HG03139 (cell line): ENCODE data around the gene ANKRD17.
"Not testable (repeated sequence)": the region's sequence is repeated elsewhere in the genome, so short reads cannot be mapped to it uniquely, and the experiment has no call there.

Experiments used
- ATAC-seq: cut with Tn5 transposase; IDR thresholded peaks from one replicate; pipeline ENCODE4 v1.9.1; 2021; ENCODE audit not compliant: unreplicated experiment

ANKRD17 gene

DNA sequence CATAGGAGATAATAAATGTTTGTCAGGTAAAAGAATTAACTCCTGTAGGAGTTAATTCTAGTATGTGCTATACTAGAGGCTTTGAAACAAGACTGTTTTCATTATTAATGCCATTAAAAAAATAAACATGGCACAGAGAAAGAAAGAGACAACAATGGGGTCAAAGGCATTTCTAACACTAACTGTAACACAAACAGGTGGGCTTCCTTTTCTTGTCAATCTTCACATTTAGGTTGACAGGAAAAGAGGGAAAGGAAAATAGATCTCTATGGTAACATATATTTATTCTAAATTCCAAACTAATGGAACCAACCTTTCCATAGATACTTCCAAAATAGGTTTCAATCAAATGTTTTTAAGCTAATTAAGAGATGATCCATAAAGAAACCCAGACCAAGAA, 9.8 kb downstream of the ANKRD17 start:
- ATAC-seq, result no peak

DNA sequence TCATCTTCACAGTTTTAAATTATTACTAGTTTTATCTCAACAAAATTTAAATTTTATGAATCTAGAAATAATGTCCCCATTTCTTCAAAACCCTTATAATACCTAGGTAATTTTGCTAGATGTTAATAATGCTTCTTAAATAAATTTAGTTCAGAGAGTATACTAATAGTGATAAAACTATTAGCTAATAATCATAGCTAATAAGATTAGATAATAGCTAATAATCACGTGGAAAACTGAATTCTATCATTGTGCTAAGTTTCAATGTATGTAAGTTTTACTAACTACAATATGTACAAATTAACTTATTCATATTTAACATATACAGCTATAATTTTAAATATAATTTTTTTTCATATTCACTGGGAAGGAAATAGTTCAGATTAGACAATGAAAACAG, 10.2 kb downstream of the ANKRD17 start:
- no peak for ATAC-seq

DNA sequence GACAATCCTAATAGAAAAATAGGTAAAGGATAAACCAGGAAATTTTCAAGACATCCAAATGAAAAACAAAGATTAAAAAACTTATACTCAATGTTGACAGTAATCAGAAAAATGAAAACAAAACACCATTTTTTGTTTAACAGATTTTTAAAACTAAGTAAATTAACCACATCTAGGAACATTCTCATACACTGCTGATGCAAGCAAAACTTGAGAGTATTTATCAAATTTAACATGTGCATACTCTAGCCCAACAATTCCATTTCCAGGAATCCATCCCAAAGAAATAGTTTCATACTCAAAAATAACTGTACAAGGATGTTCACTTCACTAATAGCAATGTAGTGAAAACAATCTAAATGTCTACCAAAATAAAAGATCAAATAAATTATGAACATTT, 11.5 kb downstream of the ANKRD17 start:
- no peak for ATAC-seq

DNA sequence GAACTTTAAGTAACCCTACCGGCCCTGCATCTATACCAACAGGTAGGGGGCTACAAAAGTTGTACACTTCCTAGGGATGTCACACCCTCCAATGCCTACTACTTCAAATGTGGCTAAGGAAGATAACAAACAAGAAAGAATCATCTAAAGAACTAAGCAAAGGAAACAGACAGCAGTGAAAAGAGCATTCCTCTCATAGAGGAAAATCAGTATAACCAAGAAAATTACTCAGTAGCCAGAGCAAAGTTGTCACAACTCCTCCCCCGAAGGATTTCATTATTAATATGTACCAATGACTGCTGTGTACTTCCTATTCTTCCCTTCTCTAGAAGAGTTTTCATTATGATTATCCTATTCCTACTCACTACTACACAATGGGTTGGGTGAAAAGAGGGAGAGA, 12.6 kb downstream of the ANKRD17 start:
- ATAC-seq, result no peak

DNA sequence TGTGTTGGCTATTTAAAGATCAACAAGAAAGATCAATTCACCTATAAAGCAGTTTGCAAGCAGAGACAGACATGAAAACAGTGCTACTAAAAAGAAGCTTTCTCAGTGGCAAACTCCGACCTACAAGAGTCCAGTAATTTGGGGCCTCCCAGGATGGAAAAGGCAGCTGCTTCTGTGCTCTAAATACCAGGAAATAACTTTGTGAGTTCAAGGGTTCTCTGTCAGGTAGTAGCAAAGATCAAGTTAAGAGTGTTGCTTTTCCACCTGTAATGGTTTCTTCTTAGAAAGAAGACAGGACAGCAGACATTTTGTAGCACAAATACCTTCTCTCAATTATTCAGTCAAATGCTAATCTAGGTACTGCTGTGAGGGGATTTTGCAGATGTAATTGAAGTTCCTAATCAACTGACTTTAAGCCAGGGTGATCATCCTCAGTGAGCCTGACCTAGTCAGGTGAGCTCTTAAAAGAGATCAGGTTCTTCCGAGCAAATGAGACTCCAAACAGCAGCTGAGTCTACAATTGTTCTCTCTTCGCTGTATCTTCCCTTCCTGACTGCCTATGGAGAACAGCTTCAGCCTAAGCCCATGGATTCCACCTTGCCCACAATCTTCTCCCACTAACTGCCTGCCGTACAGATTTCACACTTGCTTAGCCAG, 13.5 kb downstream of the ANKRD17 start:
- no peak for ATAC-seq

DNA sequence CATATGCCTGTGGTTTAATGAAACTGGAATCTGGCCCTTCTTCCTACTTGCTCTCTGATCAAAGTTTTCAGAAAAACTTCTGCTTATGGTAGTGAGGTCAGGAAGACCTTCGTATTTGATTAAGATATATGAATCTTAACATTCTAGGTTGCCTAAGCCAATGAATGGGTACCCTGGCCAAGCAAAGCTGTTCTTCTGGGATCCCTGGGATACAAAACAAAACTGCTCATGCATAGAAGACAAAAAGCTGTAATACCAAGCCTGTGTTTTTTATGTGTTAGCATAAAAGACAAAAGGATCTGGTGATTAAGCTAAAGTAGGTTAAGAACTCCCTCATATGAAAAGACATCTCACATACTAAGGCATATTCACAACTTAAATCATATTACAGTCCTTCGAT, 21.6 kb downstream of the ANKRD17 start:
- no peak for ATAC-seq

DNA sequence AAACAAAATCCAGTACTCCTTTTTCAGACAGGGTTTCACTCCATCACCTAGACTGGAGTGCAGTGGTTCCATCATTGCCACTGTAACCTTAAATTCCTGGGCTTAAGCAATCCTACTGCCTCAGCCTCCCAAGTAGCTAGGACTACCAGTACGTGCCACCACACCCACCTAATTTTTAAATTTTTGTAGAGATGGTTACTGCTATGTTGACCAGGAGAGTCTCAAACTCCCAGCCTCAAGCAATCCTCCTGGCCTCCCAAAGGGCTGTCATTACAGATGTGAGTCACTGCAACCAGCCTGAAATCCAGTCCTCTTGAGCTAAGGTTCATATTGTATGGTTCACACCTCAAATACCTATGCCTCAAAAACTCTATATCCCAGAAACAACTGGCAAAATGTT, 22.4 kb downstream of the ANKRD17 start:
- ATAC-seq, result no peak

DNA sequence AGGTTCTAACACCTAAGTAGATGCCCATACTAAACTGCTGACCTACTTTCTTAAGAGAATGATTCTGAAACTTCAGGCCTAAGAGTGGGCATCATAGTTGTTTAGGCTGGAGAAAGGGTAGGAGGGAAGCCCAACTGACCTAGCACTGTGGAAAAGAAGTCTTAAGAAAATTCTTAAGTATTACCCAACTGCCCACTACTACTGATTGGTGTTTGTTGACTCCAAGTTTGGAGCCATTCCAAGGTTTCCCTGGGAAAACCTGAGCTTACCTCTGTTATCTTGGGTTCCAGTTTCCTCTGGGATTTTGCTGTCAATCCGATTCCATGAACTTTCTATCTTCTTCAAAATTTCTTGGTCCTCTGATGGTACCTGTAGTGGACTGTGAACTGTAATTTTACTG, 23.9 kb downstream of the ANKRD17 start:
- ATAC-seq, result no peak

DNA sequence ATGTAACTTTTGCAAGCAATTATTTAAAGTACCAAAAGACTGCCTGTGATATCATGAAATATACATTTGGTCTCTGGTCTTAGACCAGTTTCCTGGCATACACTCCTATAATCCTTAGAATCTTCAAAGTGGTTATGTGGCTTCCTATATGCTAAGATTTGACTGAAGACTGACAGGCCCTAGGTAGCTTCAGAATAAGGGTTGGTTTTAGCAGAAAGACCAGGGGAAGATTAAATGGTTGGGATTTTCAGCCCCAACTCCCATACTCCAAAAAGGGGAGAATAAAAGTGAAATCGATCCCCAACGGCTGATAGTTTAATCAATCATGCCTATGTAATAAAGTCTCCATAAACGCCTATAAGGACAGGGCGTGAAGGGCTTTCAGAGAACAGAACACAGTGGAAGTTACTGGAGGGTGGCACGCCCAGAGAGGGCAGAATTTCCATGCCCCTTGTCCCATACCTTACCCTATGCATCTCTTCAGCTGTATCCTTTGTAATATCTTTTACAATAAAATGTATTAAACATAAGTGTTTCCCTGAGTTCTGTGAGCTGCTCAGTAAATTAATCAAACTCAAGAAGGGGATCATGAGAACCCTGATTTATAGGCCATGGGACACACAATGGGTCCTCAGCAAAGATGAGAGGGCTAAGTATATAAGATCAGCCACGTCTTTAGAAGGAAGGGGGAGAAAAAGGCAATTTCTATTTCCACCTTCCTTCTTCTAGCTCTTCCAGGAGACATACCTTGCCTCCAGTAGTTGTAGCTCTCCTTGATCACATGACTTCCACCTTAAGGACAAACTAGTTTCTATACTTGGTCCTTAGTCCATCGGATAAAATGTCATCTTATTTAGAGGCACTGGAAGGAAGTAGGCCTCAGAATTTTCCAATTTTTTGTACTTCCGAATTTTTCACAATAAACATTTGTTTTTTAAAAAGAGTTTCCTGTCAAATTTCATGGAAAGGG, 26.8 kb downstream of the ANKRD17 start:
- ATAC-seq, result no peak

DNA sequence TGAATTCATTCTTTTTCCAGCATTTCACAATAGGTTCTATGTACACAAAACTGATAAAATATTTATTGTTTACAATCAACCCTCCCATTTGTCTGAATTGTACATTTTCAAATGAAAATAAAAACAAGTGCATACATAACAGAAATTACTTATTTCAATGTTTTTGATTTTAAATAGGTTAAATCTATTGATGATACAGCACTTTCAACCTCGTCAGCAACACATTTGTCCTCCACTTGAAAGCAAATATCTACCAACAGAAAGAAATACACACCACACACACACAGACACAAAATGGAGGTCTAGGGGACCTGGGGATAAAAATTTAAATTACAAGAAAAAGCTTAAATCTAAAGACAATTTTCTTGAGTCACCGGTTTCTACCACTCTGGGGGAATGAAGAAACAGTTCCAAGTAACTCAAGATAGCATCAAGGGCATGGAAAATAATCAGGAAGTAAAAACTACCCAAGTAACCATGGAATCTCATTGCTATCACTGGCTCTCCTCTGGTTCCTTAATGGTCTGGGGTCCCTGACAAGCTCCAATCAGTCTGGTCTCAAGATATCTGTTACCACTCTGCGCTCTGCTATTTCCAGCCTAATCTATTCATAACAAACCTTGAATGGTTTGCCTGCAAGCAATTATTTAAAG, 27.6 kb downstream of the ANKRD17 start:
- no peak for ATAC-seq

DNA sequence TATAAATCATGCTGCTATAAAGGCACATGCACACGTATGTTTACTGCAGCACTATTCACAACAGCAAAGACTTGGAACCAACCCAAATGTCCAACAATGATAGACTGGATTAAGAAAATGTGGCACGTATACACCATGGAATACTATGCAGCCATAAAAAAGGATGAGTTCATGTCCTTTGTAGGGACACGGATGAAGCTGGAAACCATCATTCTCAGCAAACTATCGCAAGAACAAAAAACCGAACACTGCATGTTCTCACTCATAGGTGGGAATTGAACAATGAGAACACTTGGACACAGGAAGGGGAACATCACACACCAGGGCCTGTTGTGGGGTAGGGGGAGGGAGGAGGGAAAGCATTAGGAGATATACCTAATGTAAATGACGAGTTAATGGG, 29.8 kb downstream of the ANKRD17 start:
- not testable (repeated sequence) for ATAC-seq

DNA sequence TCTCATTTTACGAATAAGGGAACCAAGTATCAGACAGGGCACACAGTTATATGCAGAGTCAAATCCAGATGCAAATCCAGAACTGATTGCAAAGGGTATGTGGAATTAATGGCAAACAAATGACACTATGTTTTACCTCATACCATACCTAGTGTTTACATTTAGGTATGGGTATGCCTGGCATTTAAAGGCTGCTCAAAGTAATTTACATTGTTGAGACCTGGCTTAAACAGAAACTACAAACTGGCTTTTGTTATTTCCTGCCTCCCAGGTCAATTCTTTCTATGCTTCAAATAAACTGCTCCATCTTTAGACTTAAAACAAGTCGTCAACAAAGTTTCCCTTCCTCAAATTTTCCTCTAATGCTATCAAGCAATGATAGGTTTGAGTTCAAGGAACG, 33.7 kb downstream of the ANKRD17 start:
- no peak for ATAC-seq

DNA sequence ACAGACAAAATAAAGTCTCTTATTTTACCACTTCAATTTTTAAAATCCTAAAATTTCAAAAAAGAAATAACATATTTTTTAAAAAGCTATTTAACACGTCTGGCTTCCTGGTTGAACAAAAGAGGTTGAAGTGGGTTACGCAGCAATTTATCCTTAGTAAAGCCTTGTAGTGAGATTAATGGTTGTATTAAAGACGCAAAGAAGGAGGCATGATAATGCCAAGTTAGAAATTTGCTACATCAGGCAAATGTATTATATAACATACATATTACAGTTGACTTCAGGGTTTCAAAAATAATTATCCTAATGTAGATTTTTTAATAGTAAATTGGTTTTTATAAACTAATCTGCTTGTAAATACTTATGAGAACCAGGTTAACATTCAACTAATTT, 35.3 kb downstream of the ANKRD17 start:
- peak; percentile 5 for ATAC-seq

DNA sequence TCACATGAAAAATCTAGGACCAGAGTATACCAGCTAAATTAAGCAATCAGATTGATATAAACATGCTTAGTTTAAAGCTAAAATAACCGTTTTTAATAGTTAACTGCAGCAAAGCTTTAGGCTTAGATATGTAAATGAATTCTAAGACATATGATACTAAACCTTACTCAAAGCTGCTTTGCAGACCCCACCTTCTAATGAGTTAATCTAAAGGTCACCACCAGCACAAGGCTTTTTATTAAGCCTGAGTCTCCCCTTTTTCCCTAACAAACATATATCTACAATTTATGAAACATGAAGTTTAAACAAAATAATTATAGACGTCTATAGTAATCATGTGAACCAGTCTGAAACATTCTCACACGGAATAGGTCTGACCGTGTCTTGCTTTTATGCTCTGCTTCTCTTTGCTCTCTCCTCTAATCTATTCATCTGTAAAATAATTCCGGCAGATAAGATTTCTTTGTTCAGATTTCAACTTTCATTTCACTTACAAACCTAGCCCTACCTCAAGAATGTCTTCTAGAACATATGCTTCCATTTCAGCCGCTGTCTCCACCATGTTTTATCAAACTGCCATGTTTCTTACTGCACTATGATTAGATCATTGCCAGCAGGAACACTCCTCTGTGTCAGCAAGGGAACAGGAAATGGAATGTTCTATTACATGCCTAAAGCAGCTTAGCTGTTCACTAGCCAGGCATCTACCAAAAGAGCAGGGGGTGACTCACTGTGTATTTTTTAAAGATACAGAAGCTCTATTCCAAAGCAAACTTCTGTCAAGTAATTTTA, 35.9 kb downstream of the ANKRD17 start:
- peak; percentile 99 for ATAC-seq

DNA sequence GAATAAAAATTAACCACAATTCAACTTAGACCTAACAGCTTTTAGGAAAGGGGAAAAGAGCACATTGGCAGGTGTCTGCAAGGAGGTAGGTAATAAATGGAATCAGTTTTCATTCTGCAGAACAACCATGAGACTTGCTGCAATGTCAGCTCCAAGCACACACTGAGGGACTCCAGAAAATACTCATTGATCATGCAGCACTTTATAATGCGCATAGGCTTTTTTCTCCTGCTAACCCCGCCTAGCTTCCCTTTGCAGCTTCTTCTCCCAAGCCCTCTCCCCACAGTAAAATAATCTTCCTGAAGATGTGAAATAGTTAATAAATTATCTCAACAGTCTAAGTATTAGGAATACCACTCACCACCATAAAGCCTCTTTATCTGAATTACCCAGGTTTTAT, 36.9 kb downstream of the ANKRD17 start:
- ATAC-seq, result no peak

DNA sequence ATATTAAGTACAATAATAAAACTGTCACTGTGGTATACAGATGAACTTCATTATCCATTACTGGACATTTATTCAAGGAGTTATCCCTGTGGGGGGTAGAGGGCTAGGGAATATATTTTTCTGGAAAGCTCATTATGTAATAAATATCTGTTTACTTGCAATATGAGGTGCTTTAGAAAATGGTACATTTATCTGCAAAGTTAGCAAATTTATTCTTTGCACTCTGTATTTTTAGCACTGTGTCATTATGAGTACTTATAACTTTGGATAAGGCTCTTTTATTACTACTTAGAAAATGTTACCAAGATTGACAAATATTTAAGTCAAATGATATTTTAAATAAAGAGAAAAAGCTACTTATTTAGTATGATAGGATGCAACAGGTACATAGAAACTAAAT, 37.8 kb downstream of the ANKRD17 start:
- no peak for ATAC-seq

DNA sequence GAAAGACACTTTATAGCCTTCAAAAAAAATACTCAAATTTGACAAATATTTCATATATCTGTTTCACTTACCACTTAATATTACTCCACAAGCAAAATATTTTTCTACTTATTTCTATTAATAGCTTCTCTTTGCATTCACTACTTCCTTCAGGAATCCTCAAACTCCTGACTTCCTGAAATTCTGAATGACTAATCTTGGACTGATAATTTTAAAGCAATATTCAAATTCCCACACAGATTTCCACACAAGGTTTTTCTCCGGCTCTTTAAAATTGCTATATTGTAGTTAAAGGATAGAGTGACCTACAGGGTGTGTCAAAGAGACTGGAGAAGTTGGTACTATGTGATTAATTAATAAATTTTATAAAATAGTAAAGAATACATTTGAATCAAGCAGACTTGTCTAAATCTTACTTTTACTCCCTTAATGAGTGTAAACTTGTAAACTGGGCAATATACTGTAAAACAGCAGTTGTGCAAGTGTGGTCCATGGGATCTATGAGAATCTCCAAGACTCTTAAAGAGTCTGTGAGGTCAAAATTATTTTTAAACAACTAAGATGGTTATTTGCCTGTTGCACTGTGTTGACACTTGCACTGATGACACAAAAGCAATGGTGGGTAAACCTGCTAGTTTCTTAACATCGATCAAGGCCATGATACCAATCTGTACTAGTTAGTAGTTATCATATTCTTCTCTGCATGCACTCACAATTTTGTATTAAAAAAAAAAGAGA, 44.5 kb downstream of the ANKRD17 start:
- no peak for ATAC-seq

DNA sequence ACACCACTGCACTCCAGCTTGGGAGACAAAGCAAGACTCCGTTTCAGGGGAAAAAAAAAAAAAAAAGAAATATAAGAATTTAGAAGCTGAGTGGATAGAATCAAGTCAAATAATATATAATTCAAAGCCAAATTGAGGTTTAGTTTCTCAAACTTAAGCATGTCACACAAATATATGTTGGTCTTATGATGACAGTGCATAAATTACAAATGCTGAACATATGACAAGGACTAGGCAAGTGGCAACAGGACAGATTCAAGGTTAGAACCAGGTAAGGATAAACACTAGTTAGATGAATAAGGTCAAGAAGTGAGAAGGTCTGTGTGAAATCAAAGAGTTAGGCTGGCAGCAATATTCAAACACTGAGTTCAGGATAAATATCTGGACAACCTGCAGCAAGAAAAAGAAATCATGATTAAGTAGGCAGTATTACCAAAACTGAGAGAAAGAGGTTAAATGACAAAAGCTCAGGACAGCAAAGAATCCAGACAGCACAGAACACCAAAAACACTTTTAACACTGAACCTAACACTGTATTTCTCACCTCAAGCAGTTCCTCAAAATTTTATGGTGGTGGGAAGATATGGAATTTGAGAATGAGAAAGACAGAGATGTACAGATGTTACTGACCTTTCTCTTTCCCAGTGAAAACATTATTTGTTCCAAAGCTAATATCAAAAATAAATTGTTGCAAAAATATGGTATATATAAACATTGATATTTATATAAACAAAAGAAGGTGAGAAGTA, 45.4 kb downstream of the ANKRD17 start:
- no peak for ATAC-seq

DNA sequence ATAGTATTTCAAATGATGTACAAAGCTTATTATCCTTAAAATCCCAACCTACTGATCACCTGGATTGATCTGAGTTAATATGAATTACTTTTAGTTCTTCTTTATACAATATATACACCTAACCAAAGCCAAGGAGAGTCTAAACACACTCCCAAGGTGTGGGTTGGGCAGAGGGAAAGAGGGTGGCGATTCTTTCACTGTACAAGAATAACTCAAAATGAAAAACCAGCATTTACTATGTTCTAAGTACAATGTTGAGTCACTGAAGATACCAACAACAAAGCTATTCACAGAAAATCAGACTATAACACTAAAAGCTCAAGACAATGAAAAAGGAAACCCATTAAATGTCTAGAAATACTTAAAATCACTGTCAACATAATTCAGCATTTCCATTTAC, 46.6 kb downstream of the ANKRD17 start:
- no peak for ATAC-seq

DNA sequence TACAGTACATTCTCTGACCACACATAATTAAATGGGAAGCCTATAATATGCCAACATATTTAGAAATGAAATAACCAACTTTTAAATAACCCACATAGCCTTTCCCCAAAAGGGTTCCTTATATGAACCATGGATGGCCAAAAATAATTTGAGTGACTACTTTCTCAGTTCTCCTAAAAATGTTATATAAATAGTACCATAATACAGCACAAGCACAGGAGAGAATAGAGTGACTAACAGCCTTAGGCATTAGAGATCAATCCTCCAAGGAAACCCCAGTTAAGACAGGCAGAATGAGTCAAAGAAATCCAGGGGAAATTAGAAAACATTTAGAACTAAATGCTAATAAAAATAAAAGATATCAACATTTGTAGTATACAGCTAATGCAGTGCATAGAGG, 50.2 kb downstream of the ANKRD17 start:
- ATAC-seq, result no peak
